K562 (cell line): Measurements from ENCODE around the gene FAM162B. TPM values are rescaled to one million over a fixed set of nuclear protein-coding genes. Genes with fewer than 3 reads are reported as not detected.

ENCODE experiments used
- ATAC-seq: fragments of 200-7000 bp; cut with Tn5 transposase; 3 replicates; pipeline ENCODE4 v1.9.1; 2020; ENCODE audit warnings: moderate library complexity
- BruUV-seq: library from RNA; stranded (reverse); fragments of 400-500 nt; replicated peaks from 2 replicates; lab custom pipeline; 2021; lab: Mats Ljungman, UMichigan
- CTCF ChIA-PET: fragments of 300-600 bp; formaldehyde crosslinking; extraction: SDS; loops from one replicate; lab custom pipeline; 2021; ENCODE audit warnings: low intra/inter-chr PET ratio; lab: Yijun Ruan, JAX
- POLR2A ChIA-PET: fragments of 300-600, 350-650 bp; sonication (Branson Sonifier 250); formaldehyde crosslinking; extraction: SDS; loops from one replicate; lab custom pipeline; 2021; ENCODE audit warnings: antibody characterized with exemption, inconsistent platforms; lab: Yijun Ruan, JAX
- DNase-seq, 4 experiments: peaks; one replicate each; pipeline versions ENCODE4 v3.0.0 to v3.0.0-alpha.2; 2011 to 2018; ENCODE audit warnings: low spot score in 3 of 4, mixed read lengths in 3 of 4; ENCODE audit errors: extremely low read depth in 1 of 4
- FAIRE-seq: peaks from 2 replicates; lab custom pipeline; 2011; peaks lifted over from hg19 to GRCh38; lab: Jason Lieb, UNC
- H2AFZ ChIP-seq: 2 replicates; pipeline ENCODE4 v1.6.0; 2011; ENCODE audit warnings: low read depth, low read length, control low read depth, inconsistent platforms
- H3K27ac ChIP-seq: fragments of 200-600 bp; 3 replicates; pipeline ENCODE4 v1.8.0; 2011; ENCODE audit warnings: low read depth, mild to moderate bottlenecking, control low read depth, inconsistent platforms, low read length, moderate library complexity, mixed read lengths; ENCODE audit errors: extremely low read depth
- H3K27me3 ChIP-seq, 2 experiments: fragments of 300-600 bp in 1 of 2; 2 replicates in 1 of 2; 3 replicates in 1 of 2; pipeline versions ENCODE4 v1.6.0 to v1.8.0; 2011; ENCODE audit warnings: inconsistent platforms in 2 of 2, low read length in 2 of 2, mild to moderate bottlenecking in 1 of 2, mixed read lengths in 1 of 2, moderate library complexity in 1 of 2; ENCODE audit not compliant: control insufficient read depth in 2 of 2, insufficient read depth in 2 of 2
- H3K36me3 ChIP-seq: fragments of 300-600 bp; 3 replicates; pipeline ENCODE4 v1.8.0; 2011; ENCODE audit warnings: mild to moderate bottlenecking, low read length, inconsistent platforms; ENCODE audit not compliant: control insufficient read depth, insufficient read depth
- H3K4me1 ChIP-seq, 2 experiments: fragments of 200-600 bp in 1 of 2; replicated peaks in 1 of 2; 2 replicates in 1 of 2; 3 replicates in 1 of 2; pipeline versions ENCODE4 v1.5.1 to v1.8.0; 2011; ENCODE audit warnings: inconsistent platforms in 2 of 2, low read length in 2 of 2, mild to moderate bottlenecking in 1 of 2, mixed read lengths in 1 of 2, moderate library complexity in 1 of 2; ENCODE audit not compliant: control insufficient read depth in 2 of 2, insufficient read depth in 2 of 2
- H3K4me2 ChIP-seq: 2 replicates; pipeline ENCODE4 v1.6.1; 2011; ENCODE audit warnings: low read length, control low read depth, inconsistent platforms, mixed read lengths; ENCODE audit not compliant: insufficient read depth
- H3K4me3 ChIP-seq: fragments of 200-600 bp; sonication (generic), shearing (Covaris generic); 2 replicates; pipeline ENCODE4 v1.5.1; 2016; ENCODE audit warnings: control low read depth, inconsistent platforms
- H3K79me2 ChIP-seq: fragments of 200-600 bp; 3 replicates; pipeline ENCODE4 v1.8.0; 2011; ENCODE audit warnings: low read length, inconsistent platforms; ENCODE audit not compliant: control insufficient read depth, insufficient read depth
- H3K9ac ChIP-seq, 2 experiments: 2 replicates each; pipeline versions ENCODE4 v1.6.0 to v1.6.1; 2011; ENCODE audit warnings: low read depth in 2 of 2, low read length in 2 of 2, control low read depth in 1 of 2, inconsistent platforms in 1 of 2, mild to moderate bottlenecking in 1 of 2, mixed read lengths in 1 of 2; ENCODE audit not compliant: insufficient read depth in 1 of 2
- H3K9me1 ChIP-seq: one replicate; pipeline ENCODE4 v1.6.0; 2011; ENCODE audit warnings: inconsistent platforms, mild to moderate bottlenecking, low read length, moderate library complexity; ENCODE audit not compliant: control insufficient read depth, insufficient read depth
- H3K9me3 ChIP-seq: replicated peaks from 2 replicates; pipeline ENCODE4 v1.5.1; 2011; ENCODE audit warnings: low read depth, low read length, inconsistent platforms; ENCODE audit not compliant: control insufficient read depth, insufficient read depth
- H4K20me1 ChIP-seq: replicated peaks from 2 replicates; pipeline ENCODE4 v1.6.1; 2011; ENCODE audit warnings: low read length, inconsistent platforms, mixed read lengths; ENCODE audit not compliant: control insufficient read depth, insufficient read depth
- ETV1 ChIP-seq: fragments of 450-650 bp; conservative IDR thresholded peaks from 2 replicates; pipeline ENCODE4 v1.6.1; 2016; ENCODE audit warnings: missing genetic modification characterization, control low read depth, low read depth, missing compliant biosample characterization
- FOS ChIP-seq: IDR thresholded peaks from 3 replicates; pipeline ENCODE4 v1.6.1; 2011; ENCODE audit not compliant: insufficient read length; ENCODE audit errors: extremely low read depth
- HNRNPUL1 ChIP-seq: fragments of 200-400 bp; formaldehyde crosslinking; IDR thresholded peaks from 2 replicates; pipeline ENCODE4 v1.6.1; 2017; ENCODE audit warnings: low read length
- KLF16 ChIP-seq: IDR thresholded peaks from 2 replicates; pipeline ENCODE4 v1.6.1; 2016; ENCODE audit warnings: antibody characterized with exemption
- KLF6 ChIP-seq: fragments of 250-450 bp; sonication (Bioruptor Pico); IDR thresholded peaks from 2 replicates; pipeline ENCODE4 v1.4.0; 2020; ENCODE audit warnings: mild to moderate bottlenecking, moderate library complexity, borderline replicate concordance
- MTA3 ChIP-seq: fragments of 450-650 bp; formaldehyde crosslinking; IDR thresholded peaks from 2 replicates; pipeline ENCODE4 v1.6.1; 2017; ENCODE audit warnings: mild to moderate bottlenecking, borderline replicate concordance
- PHB2 ChIP-seq: fragments of 450-650 bp; IDR thresholded peaks from 2 replicates; pipeline ENCODE4 v1.6.1; 2017; ENCODE audit warnings: low read depth
- PML ChIP-seq: IDR thresholded peaks from 2 replicates; pipeline ENCODE4 v1.6.1; 2012; ENCODE audit warnings: low read length, inconsistent platforms
- POLR2AphosphoS5 ChIP-seq: IDR thresholded peaks from 2 replicates; pipeline ENCODE4 v1.6.1; 2011; ENCODE audit warnings: mild to moderate bottlenecking, low read depth, low read length, moderate library complexity; ENCODE audit not compliant: control insufficient read depth, insufficient read depth
- SMARCA5 ChIP-seq: fragments of 450-650 bp; IDR thresholded peaks from 2 replicates; pipeline ENCODE4 v1.6.1; 2016
- STAG1 ChIP-seq: sonication (generic); formaldehyde crosslinking; IDR thresholded peaks from 2 replicates; pipeline ENCODE4 v1.5.0; 2020; ENCODE audit warnings: missing genetic modification reagents, borderline replicate concordance
- ZNF354B ChIP-seq: fragments of 250-450 bp; sonication (Bioruptor Pico); IDR thresholded peaks from 2 replicates; pipeline ENCODE4 v1.4.0; 2020
- WGBS: fragments of 100-300 bp; shearing (Covaris generic); methylation state at CpG from one replicate; pipeline ENCODE4 v1.1.6; 2016; ENCODE audit warnings: low coverage, mixed read lengths; ENCODE audit not compliant: insufficient coverage; ENCODE audit errors: missing lambda C conversion rate; 5-methylcytosine and 5-hydroxymethylcytosine counted together
- in situ Hi-C: fragments of 300-500 bp; cut with MboI; formaldehyde crosslinking; loops from 4 replicates; pipeline ENCODE4 v1.15.0; 2018; ENCODE audit warnings: inconsistent platforms, mixed read lengths
- intact Hi-C: fragments of 100-400 bp; cut with micrococcal nuclease; formaldehyde crosslinking; loops from 2 replicates; pipeline ENCODE4 v1.14.2; 2022
- polyA plus RNA-seq, 8 experiments: library from polyadenylated mRNA; depleted of rRNA in 4 of 8; stranded (reverse) in 5 of 8; unstranded in 3 of 8; fragments of >200 nt; fragmentation: Nextera tagmentation in 2 of 8; fragmentation: Illumina TruSeq in 1 of 8; extraction: Ambion mirVana in 2 of 8; extraction: Trizol in 1 of 8; gene quantifications; 2 replicates each; pipeline versions ENCODE4 v1.2.1 to v1.2.3, GENCODE V29; 2011 to 2014; ENCODE audit warnings: inconsistent platforms in 1 of 8, missing spikeins in 1 of 8
- total RNA-seq, 7 experiments: library from RNA; depleted of rRNA in 6 of 7; stranded (reverse); fragments of >200 nt in 6 of 7; fragmentation: Illumina TruSeq in 2 of 7; extraction: Trizol in 2 of 7; gene quantifications; 2 replicates each; pipeline versions ENCODE4 v1.2.1 to v1.2.3, GENCODE V29; 2011 to 2021; ENCODE audit warnings: low replicate concordance in 1 of 7
- TF ChIP-seq, protein P1 (sequence below), 2 experiments: fragments of 150-350 bp in 1 of 2; IDR thresholded peaks; 2 replicates each; pipeline ENCODE4 v1.6.1; 2012 to 2016; ENCODE audit warnings: low read depth in 2 of 2, low read length in 2 of 2, mild to moderate bottlenecking in 1 of 2, moderate library complexity in 1 of 2
- TF ChIP-seq, protein P2 (sequence below): fragments of 450-650 bp; formaldehyde crosslinking; IDR thresholded peaks from 2 replicates; pipeline ENCODE4 v1.4.0; 2022; ENCODE audit warnings: missing genetic modification characterization
- TF ChIP-seq, protein P3 (sequence below): sonication (generic); formaldehyde crosslinking; IDR thresholded peaks from 2 replicates; pipeline ENCODE4 v1.4.0; 2020; ENCODE audit warnings: mild to moderate bottlenecking, missing genetic modification reagents

The FAM162B gene
- total and polyA plus RNA-seq, 9 of the 15 experiments (the other 6 are each of a cell fraction or from before 2014, with no cell fraction given), result not detected

DNA sequence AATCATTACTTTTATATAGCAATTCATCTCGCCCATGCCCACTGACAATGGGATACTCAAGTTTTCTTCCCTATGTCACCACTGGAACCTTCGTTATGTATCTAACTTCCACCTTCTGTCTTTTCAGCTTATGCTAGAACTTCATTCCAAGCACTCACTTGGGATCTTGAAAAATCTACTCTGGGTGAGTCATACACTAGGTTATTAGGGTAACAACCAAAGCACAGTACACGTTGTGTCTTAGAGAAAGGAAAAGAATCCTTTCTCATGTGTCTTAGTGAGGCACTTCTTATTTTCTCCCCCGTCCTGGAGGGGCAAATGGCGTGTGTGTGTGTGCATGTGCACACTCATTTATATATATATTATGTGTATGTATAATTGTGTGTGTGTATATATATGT, 18.3 kb upstream of the FAM162B start:
- POLR2A ChIA-PET, result no interaction called here

More for the DNA sequence above, 18.3 kb upstream of the FAM162B start:
- no peak overlapping the region for H3K4me3 ChIP-seq
- H3K9me1 ChIP-seq, result no peaks in the 10 kb centered on the region
- no peaks in the 10 kb centered on the region for H3K4me1 ChIP-seq
- no peaks in the 10 kb centered on the region for H3K79me2 ChIP-seq
- ATAC-seq, result no peak
- in situ Hi-C loops (no loop called here), intact Hi-C loops (loop anchor here (5.0 to 10.0 kb wide), 2 partner anchors 517 to 541 kb away; no protein-coding TSS in a partner anchor)
- CTCF ChIA-PET, result no interaction called here
- no peak overlapping the region for H3K4me2 ChIP-seq
- H3K27me3 ChIP-seq, result no peaks in the 10 kb centered on the region
- H3K9me3 ChIP-seq, result no peaks in the 10 kb centered on the region
- no TSS peak for BruUV-seq
- no peak overlapping the region for H3K27ac ChIP-seq
- FAIRE-seq, result no peak
- no peak overlapping the region for H2AFZ ChIP-seq
- no peak overlapping the region for H3K9ac ChIP-seq
- WGBS, result 0% methylated on average over 5 of the region's 5 CpGs
- no peaks in the 10 kb centered on the region for H3K36me3 ChIP-seq
- no peaks in the 10 kb centered on the region for H4K20me1 ChIP-seq
- TF ChIP-seq, protein P1, sequence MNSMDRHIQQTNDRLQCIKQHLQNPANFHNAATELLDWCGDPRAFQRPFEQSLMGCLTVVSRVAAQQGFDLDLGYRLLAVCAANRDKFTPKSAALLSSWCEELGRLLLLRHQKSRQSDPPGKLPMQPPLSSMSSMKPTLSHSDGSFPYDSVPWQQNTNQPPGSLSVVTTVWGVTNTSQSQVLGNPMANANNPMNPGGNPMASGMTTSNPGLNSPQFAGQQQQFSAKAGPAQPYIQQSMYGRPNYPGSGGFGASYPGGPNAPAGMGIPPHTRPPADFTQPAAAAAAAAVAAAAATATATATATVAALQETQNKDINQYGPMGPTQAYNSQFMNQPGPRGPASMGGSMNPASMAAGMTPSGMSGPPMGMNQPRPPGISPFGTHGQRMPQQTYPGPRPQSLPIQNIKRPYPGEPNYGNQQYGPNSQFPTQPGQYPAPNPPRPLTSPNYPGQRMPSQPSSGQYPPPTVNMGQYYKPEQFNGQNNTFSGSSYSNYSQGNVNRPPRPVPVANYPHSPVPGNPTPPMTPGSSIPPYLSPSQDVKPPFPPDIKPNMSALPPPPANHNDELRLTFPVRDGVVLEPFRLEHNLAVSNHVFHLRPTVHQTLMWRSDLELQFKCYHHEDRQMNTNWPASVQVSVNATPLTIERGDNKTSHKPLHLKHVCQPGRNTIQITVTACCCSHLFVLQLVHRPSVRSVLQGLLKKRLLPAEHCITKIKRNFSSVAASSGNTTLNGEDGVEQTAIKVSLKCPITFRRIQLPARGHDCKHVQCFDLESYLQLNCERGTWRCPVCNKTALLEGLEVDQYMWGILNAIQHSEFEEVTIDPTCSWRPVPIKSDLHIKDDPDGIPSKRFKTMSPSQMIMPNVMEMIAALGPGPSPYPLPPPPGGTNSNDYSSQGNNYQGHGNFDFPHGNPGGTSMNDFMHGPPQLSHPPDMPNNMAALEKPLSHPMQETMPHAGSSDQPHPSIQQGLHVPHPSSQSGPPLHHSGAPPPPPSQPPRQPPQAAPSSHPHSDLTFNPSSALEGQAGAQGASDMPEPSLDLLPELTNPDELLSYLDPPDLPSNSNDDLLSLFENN (IDR thresholded peaks at IDR 0.05; ENCODE audit: low read depth in 2 of 2, low read length in 2 of 2), result no peak
- no peak for TF ChIP-seq PML
- TF ChIP-seq, protein P2, sequence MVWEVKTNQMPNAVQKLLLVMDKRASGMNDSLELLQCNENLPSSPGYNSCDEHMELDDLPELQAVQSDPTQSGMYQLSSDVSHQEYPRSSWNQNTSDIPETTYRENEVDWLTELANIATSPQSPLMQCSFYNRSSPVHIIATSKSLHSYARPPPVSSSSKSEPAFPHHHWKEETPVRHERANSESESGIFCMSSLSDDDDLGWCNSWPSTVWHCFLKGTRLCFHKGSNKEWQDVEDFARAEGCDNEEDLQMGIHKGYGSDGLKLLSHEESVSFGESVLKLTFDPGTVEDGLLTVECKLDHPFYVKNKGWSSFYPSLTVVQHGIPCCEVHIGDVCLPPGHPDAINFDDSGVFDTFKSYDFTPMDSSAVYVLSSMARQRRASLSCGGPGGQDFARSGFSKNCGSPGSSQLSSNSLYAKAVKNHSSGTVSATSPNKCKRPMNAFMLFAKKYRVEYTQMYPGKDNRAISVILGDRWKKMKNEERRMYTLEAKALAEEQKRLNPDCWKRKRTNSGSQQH (CRISPR knock-in tag), result no peak
- no peak for TF ChIP-seq STAG1 (CRISPR knock-in tag)
- TF ChIP-seq FOS, result no peak
- no peak for TF ChIP-seq KLF16
- no peak for TF ChIP-seq ETV1 (tag)
- TF ChIP-seq SMARCA5, result no peak
- TF ChIP-seq, protein P3, sequence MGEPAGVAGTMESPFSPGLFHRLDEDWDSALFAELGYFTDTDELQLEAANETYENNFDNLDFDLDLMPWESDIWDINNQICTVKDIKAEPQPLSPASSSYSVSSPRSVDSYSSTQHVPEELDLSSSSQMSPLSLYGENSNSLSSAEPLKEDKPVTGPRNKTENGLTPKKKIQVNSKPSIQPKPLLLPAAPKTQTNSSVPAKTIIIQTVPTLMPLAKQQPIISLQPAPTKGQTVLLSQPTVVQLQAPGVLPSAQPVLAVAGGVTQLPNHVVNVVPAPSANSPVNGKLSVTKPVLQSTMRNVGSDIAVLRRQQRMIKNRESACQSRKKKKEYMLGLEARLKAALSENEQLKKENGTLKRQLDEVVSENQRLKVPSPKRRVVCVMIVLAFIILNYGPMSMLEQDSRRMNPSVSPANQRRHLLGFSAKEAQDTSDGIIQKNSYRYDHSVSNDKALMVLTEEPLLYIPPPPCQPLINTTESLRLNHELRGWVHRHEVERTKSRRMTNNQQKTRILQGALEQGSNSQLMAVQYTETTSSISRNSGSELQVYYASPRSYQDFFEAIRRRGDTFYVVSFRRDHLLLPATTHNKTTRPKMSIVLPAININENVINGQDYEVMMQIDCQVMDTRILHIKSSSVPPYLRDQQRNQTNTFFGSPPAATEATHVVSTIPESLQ (CRISPR knock-in tag), result no peak
- no peak for TF ChIP-seq KLF6 (CRISPR knock-in tag)
- TF ChIP-seq MTA3, result no peak
- no peak for TF ChIP-seq HNRNPUL1
- TF ChIP-seq ZNF354B, result no peak
- TF ChIP-seq PHB2, result no peak
- TF ChIP-seq POLR2AphosphoS5, result no peak
- DNase-seq, result no peak
